ENCODE measurements around the gene ARPC4.

The ARPC4 gene

GRCh38 chr3:9834520-9835380 is 41.9 kb downstream of the ARPC4 start:
- H3K4me3 ChIP-seq (replicated peaks in 1 of 2; ENCODE audit: low read depth in 2 of 2, low read length in 2 of 2), result no peak overlapping the region
- no peak for DNase-seq (ENCODE audit: low read depth in 2 of 2)
- TF ChIP-seq CTCF (IDR thresholded peaks at IDR 0.05; ENCODE audit: low read depth, low read length), result no peak

GRCh38 chr3:9837701-9838582 is 45.1 kb downstream of the ARPC4 start:
- TF ChIP-seq CTCF (IDR thresholded peaks at IDR 0.05; ENCODE audit: low read depth, low read length), result no peak
- DNase-seq (ENCODE audit: low read depth in 2 of 2), result peak; percentile 12 to 46
- no peak overlapping the region for H3K4me3 ChIP-seq (replicated peaks in 1 of 2; ENCODE audit: low read depth in 2 of 2, low read length in 2 of 2)

GRCh38 chr3:9838856-9839255 is 46.0 kb downstream of the ARPC4 start:
- no peak overlapping the region for H3K4me3 ChIP-seq (replicated peaks in 1 of 2; ENCODE audit: low read depth in 2 of 2, low read length in 2 of 2)
- DNase-seq (ENCODE audit: low read depth in 2 of 2), result no peak
- TF ChIP-seq CTCF (IDR thresholded peaks at IDR 0.05; ENCODE audit: low read depth, low read length), result no peak

- DNase-seq (ENCODE audit: low read depth in 2 of 2), result no peak
- TF ChIP-seq CTCF (IDR thresholded peaks at IDR 0.05; ENCODE audit: low read depth, low read length), result no peak
- H3K4me3 ChIP-seq (replicated peaks in 1 of 2; ENCODE audit: low read depth in 2 of 2, low read length in 2 of 2), result no peak overlapping the region
Observed at GRCh38 chr3:9841015-9841414, 48.1 kb downstream of the ARPC4 start.

DNA sequence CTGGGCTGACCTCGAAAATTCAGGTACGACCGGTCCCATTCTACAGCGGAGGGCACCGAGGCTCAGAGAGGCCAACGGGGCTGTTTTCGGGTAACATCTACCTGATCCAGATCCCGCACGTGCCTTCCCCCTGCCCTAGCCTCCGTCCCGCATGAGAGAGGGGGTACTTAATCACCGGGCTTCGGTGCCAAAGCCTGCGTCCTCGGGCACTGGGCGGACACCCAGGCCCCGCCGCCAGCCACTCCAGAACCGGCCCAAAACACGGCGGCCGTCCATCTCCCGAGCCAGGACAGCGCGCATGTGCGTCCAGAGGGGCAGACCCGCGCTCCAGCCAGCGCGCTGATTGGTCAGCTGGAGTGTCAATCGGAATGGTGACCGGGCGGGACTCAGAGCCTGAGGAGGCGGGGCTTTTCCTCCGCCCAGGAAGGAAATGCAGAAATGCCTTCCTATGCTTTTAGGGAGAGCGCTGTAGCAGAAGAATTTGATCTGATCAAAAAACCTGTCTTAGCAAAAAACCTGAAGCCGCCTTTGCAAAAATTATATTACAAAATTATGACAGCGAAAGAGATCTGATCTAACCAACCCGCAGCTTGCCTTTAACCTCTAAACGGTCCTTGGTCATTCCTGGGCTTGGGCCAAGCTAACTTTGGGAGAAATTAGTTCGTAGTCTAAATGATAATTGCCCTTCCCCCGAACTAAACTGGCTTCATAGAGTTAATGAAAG is 51.0 kb downstream of the ARPC4 start, which contains the start of gene RPUSD3:
RPUSD3 (minus strand) TSS at position 294 of the 724 bp plus-strand sequence; CDS start at position 276, 18 bp downstream.
- peak within 1 kb of the TSS; percentile 58 to 72 for H3K4me3 ChIP-seq (replicated peaks in 1 of 2; ENCODE audit: low read depth in 2 of 2, low read length in 2 of 2)
- no peak for TF ChIP-seq CTCF (IDR thresholded peaks at IDR 0.05; ENCODE audit: low read depth, low read length)
- DNase-seq (ENCODE audit: low read depth in 2 of 2), result peak; percentile 97 to 98

- no peak for TF ChIP-seq CTCF (IDR thresholded peaks at IDR 0.05; ENCODE audit: low read depth, low read length)
- no peak overlapping the region for H3K4me3 ChIP-seq (replicated peaks in 1 of 2; ENCODE audit: low read depth in 2 of 2, low read length in 2 of 2)
- no peak for DNase-seq (ENCODE audit: low read depth in 2 of 2)
Observed at GRCh38 chr3:9846231-9846630, 53.3 kb downstream of the ARPC4 start.

All from cardiac fibroblast (primary cell).